Mesenchymal stem cell (in vitro differentiated cells and primary cell): ENCODE data around the gene MTHFSD.

ENCODE experiments used
- DNase-seq: peaks from one replicate; pipeline ENCODE4 v3.0.0-alpha.2; 2013
- H2AFZ ChIP-seq: one replicate; pipeline ENCODE4 v1.6.1; 2013; ENCODE audit warnings: low read depth, mild to moderate bottlenecking, control low read depth, inconsistent platforms, low read length, moderate library complexity
- H2AK5ac ChIP-seq: 2 replicates; pipeline ENCODE4 v1.6.1; 2013; ENCODE audit warnings: low read length, moderate library complexity, mild to moderate bottlenecking, inconsistent platforms; ENCODE audit not compliant: severe bottlenecking
- H2BK120ac ChIP-seq: one replicate; pipeline ENCODE4 v1.6.1; 2013; ENCODE audit warnings: low read depth, mild to moderate bottlenecking, inconsistent platforms, low read length, moderate library complexity
- H2BK12ac ChIP-seq, 2 experiments: one replicate each; pipeline ENCODE4 v1.6.1; 2013; ENCODE audit warnings: inconsistent platforms in 2 of 2, low read length in 2 of 2, mild to moderate bottlenecking in 2 of 2, moderate library complexity in 2 of 2, control low read depth in 1 of 2
- H2BK15ac ChIP-seq: one replicate; pipeline ENCODE4 v1.6.1; 2013; ENCODE audit warnings: mild to moderate bottlenecking, low read depth, inconsistent platforms; ENCODE audit not compliant: poor library complexity, severe bottlenecking
- H2BK5ac ChIP-seq: 2 replicates; pipeline ENCODE4 v1.6.1; 2013; ENCODE audit warnings: low read depth, mild to moderate bottlenecking, low read length, control low read depth, inconsistent platforms; ENCODE audit not compliant: poor library complexity, severe bottlenecking
- H3K14ac ChIP-seq, 2 experiments: one replicate each; pipeline ENCODE4 v1.6.1; 2013; ENCODE audit warnings: inconsistent platforms in 2 of 2, low read length in 2 of 2, control low read depth in 1 of 2, mild to moderate bottlenecking in 1 of 2, moderate library complexity in 1 of 2
- H3K18ac ChIP-seq, 2 experiments: one replicate each; pipeline ENCODE4 v1.6.1; 2013; ENCODE audit warnings: inconsistent platforms in 2 of 2, low read length in 2 of 2, control low read depth in 1 of 2, low read depth in 1 of 2, mild to moderate bottlenecking in 1 of 2
- H3K23ac ChIP-seq, 2 experiments: one replicate each; pipeline ENCODE4 v1.6.1; 2013; ENCODE audit warnings: inconsistent platforms in 2 of 2, low read length in 2 of 2, mild to moderate bottlenecking in 2 of 2, moderate library complexity in 2 of 2, control low read depth in 1 of 2
- H3K27ac ChIP-seq: 2 replicates; pipeline ENCODE4 v1.5.1; 2013; ENCODE audit warnings: mild to moderate bottlenecking, moderate library complexity, low read length, control low read depth, inconsistent platforms; ENCODE audit not compliant: poor library complexity, severe bottlenecking
- H3K27me3 ChIP-seq, 2 experiments: 2 replicates each; pipeline versions ENCODE4 v1.6.1 to v1.7.0; 2013; ENCODE audit warnings: low read length in 2 of 2, mild to moderate bottlenecking in 2 of 2, moderate library complexity in 2 of 2, control low read depth in 1 of 2, inconsistent platforms in 1 of 2; ENCODE audit not compliant: control insufficient read depth in 1 of 2, insufficient read depth in 1 of 2
- H3K36me3 ChIP-seq, 2 experiments: 2 replicates each; pipeline versions ENCODE4 v1.6.1 to v1.7.0; 2013; ENCODE audit warnings: low read length in 2 of 2, control low read depth in 1 of 2, inconsistent platforms in 1 of 2, low read depth in 1 of 2, mild to moderate bottlenecking in 1 of 2; ENCODE audit not compliant: insufficient read depth in 2 of 2, control insufficient read depth in 1 of 2
- H3K4ac ChIP-seq, 2 experiments: one replicate each; pipeline ENCODE4 v1.6.1; 2013; ENCODE audit warnings: inconsistent platforms in 2 of 2, low read length in 2 of 2, mild to moderate bottlenecking in 2 of 2, moderate library complexity in 2 of 2, control low read depth in 1 of 2, low read depth in 1 of 2
- H3K4me1 ChIP-seq: 2 replicates; pipeline ENCODE4 v1.6.1; 2013; ENCODE audit warnings: low read depth, low read length, control low read depth; ENCODE audit not compliant: control insufficient read depth, insufficient read depth
- H3K4me2 ChIP-seq: 2 replicates; pipeline ENCODE4 v1.6.1; 2013; ENCODE audit warnings: low read length, mild to moderate bottlenecking, inconsistent platforms; ENCODE audit not compliant: poor library complexity, severe bottlenecking
- H3K4me3 ChIP-seq, 2 experiments: 2 replicates each; pipeline versions ENCODE4 v1.5.1 to v1.7.0; 2013; ENCODE audit warnings: low read length in 2 of 2, mild to moderate bottlenecking in 2 of 2, control low read depth in 1 of 2, low read depth in 1 of 2; ENCODE audit not compliant: insufficient read depth in 1 of 2
- H3K79me1 ChIP-seq: replicated peaks from 2 replicates; pipeline ENCODE4 v1.6.1; 2013; ENCODE audit warnings: mild to moderate bottlenecking, control low read depth, low read length, inconsistent platforms; ENCODE audit not compliant: poor library complexity, severe bottlenecking
- H3K9ac ChIP-seq: 2 replicates; pipeline ENCODE4 v1.7.0; 2013; ENCODE audit warnings: mild to moderate bottlenecking, low read length, moderate library complexity
- H3K9me3 ChIP-seq: 2 replicates; pipeline ENCODE4 v1.7.0; 2013; ENCODE audit warnings: mild to moderate bottlenecking, low read length; ENCODE audit not compliant: control insufficient read depth
- H4K8ac ChIP-seq: one replicate; pipeline ENCODE4 v1.6.1; 2013; ENCODE audit warnings: inconsistent platforms, mild to moderate bottlenecking, low read length, moderate library complexity
- H4K91ac ChIP-seq: one replicate; pipeline ENCODE4 v1.6.1; 2013; ENCODE audit warnings: mild to moderate bottlenecking, low read length, inconsistent platforms
- WGBS: methylation state at CpG from one replicate; pipeline ENCODE4 v1.1.7; 2013; ENCODE audit warnings: mixed read lengths; 5-methylcytosine and 5-hydroxymethylcytosine counted together

Gene MTHFSD

DNA sequence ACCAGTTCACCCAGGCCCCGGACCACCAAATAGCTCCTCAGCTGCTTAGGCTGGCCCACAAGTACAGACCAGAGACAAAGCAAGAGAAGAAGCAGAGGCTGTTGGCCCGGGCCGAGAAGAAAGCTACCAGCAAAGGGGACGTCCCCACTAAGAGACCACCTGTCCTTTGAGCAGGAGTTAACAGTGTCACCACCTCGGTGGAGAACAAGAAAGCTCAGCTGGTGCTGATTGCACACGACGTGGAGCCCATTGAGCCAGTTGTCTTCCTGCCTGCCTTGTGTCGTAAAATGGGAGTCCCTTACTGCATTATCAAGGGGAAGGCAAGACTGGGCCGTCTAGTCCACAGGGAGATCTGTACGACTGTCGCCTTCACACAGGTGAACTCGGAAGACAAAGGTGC, 29.3 kb downstream of the MTHFSD start:
- WGBS, result 79% methylated on average over 12 of the region's 12 CpGs
- Histone ChIP-seq H2BK15ac (no peak overlapping the region), H3K9me3 (no peaks in the 10 kb centered on the region), H4K8ac (no peak overlapping the region), H3K27me3 (peaks cover 26 to 57% of the 10 kb centered on the region in 2 experiments), H3K36me3 (peaks cover 0 to 8% of the 10 kb centered on the region in 2 experiments), H3K9ac (no peak overlapping the region), H2AFZ (no peak overlapping the region), H3K4me1 (no peaks in the 10 kb centered on the region), H2BK12ac (no peak overlapping the region), H3K23ac (no peak overlapping the region), H3K4me2 (no peak overlapping the region), H3K27ac (no peak overlapping the region), H2BK120ac (no peak overlapping the region), H3K14ac (no peak overlapping the region), H3K18ac (no peak overlapping the region), H3K4me3 (no peak overlapping the region), H4K91ac (no peak overlapping the region), H3K4ac (no peak overlapping the region), H2BK5ac (no peak overlapping the region), H2AK5ac (no peak overlapping the region), H3K79me1 (no peaks in the 10 kb centered on the region)
- no peak for DNase-seq

GRCh38 chr16:86524029-86524428, 31.0 kb downstream of the MTHFSD start:
- Histone ChIP-seq H3K4ac (no peak overlapping the region), H2AFZ (no peak overlapping the region), H3K4me2 (no peak overlapping the region), H3K4me1 (peaks cover 5% of the 10 kb centered on the region), H2BK120ac (no peak overlapping the region), H2AK5ac (no peak overlapping the region), H3K9me3 (no peaks in the 10 kb centered on the region), H3K79me1 (no peaks in the 10 kb centered on the region), H2BK5ac (no peak overlapping the region), H3K4me3 (no peak overlapping the region), H3K9ac (no peak overlapping the region), H2BK12ac (no peak overlapping the region), H3K14ac (no peak overlapping the region), H3K36me3 (no peaks in the 10 kb centered on the region), H4K8ac (no peak overlapping the region), H3K27me3 (peaks cover 36 to 71% of the 10 kb centered on the region in 2 experiments), H3K23ac (no peak overlapping the region), H3K27ac (no peak overlapping the region), H4K91ac (no peak overlapping the region), H3K18ac (no peak overlapping the region), H2BK15ac (no peak overlapping the region)
- 92% methylated on average over 6 of the region's 6 CpGs for WGBS
- DNase-seq, result no peak

GRCh38 chr16:86523166-86523740, 31.8 kb downstream of the MTHFSD start:
- Histone ChIP-seq H3K27me3 (peaks cover 44 to 76% of the 10 kb centered on the region in 2 experiments), H3K9me3 (no peaks in the 10 kb centered on the region), H3K4ac (no peak overlapping the region), H4K8ac (no peak overlapping the region), H3K4me1 (peaks cover 5% of the 10 kb centered on the region), H3K4me2 (no peak overlapping the region), H3K9ac (no peak overlapping the region), H3K27ac (no peak overlapping the region), H3K14ac (no peak overlapping the region), H2BK12ac (no peak overlapping the region), H4K91ac (no peak overlapping the region), H3K23ac (no peak overlapping the region), H3K4me3 (no peak overlapping the region), H2BK120ac (no peak overlapping the region), H3K18ac (no peak overlapping the region), H3K36me3 (no peaks in the 10 kb centered on the region), H3K79me1 (no peaks in the 10 kb centered on the region), H2AFZ (no peak overlapping the region), H2BK5ac (no peak overlapping the region), H2AK5ac (no peak overlapping the region), H2BK15ac (no peak overlapping the region)
- WGBS, result 83% methylated on average over 5 of the region's 5 CpGs
- DNase-seq, result no peak

GRCh38 chr16:86522634-86523033, 32.4 kb downstream of the MTHFSD start:
- Histone ChIP-seq H3K36me3 (no peaks in the 10 kb centered on the region), H3K23ac (no peak overlapping the region), H3K4me1 (peaks cover 5% of the 10 kb centered on the region), H3K4ac (no peak overlapping the region), H3K9ac (no peak overlapping the region), H3K14ac (no peak overlapping the region), H3K27me3 (peaks cover 50 to 79% of the 10 kb centered on the region in 2 experiments), H3K18ac (no peak overlapping the region), H2BK5ac (no peak overlapping the region), H3K9me3 (no peaks in the 10 kb centered on the region), H2BK120ac (no peak overlapping the region), H2BK15ac (no peak overlapping the region), H2AFZ (no peak overlapping the region), H3K4me2 (no peak overlapping the region), H4K91ac (no peak overlapping the region), H3K27ac (no peak overlapping the region), H3K79me1 (no peaks in the 10 kb centered on the region), H3K4me3 (no peak overlapping the region), H2AK5ac (no peak overlapping the region), H4K8ac (no peak overlapping the region), H2BK12ac (no peak overlapping the region)
- 84% methylated on average over 16 of the region's 16 CpGs for WGBS
- DNase-seq, result no peak
